T47D (cell line): ENCODE data around the gene TNFRSF1A.

ENCODE experiments used
- DNase-seq, 2 experiments: peaks; one replicate each; pipeline versions ENCODE4 v3.0.0 to v3.0.0-alpha.2; 2011 to 2012; ENCODE audit warnings: low read depth in 1 of 2, low spot score in 1 of 2
- JUND ChIP-seq: IDR thresholded peaks from 2 replicates; pipeline ENCODE4 v1.6.1; 2012; ENCODE audit warnings: low read depth
- in situ Hi-C: cut with HindIII; loops from 2 replicates; pipeline ENCODE4 v1.10.0; 2016; ENCODE audit warnings: low sequenced_read_pairs, low pct_unique_long_range_greater_than_20kb

The TNFRSF1A gene

DNA sequence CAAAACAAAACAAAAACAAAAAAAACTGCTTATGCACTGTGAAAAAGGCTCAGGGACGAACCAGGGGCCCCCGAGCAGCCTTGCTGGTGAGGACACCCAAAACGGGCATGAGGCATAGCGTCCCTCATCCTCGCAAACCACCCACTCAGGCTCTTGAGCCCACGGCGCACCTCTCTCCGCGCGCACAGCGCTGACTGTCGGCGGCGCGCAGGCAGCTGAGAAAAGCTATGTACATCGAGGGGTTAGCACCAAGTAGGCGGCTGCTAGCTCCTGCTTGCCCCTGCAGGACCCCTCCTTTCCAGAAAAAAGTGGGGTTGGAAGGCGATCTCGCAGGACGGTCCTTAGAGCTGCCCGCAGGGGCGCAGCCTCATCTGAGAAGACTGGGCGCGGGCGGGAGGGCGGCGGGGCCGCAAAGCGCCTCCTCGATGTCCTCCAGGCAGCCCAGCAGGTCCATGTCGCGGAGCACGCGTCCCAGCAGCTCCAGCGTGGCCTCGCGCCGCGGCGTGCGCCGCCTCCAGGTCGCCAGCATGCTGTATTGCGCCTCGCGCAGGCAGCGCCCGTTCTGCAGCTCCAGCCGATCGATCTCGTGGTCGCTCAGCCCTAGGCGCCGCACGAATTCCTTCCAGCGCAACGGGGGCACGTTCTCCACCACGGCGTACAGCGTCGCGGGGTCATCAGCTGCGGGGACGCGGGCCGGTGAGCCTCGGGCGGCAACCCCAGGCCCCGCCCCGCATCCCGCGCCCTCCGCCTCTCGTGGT is 12.8 kb downstream of the TNFRSF1A start:
- TF ChIP-seq JUND: no peak
- in situ Hi-C loops: no loop called here
- no peak for DNase-seq

DNA sequence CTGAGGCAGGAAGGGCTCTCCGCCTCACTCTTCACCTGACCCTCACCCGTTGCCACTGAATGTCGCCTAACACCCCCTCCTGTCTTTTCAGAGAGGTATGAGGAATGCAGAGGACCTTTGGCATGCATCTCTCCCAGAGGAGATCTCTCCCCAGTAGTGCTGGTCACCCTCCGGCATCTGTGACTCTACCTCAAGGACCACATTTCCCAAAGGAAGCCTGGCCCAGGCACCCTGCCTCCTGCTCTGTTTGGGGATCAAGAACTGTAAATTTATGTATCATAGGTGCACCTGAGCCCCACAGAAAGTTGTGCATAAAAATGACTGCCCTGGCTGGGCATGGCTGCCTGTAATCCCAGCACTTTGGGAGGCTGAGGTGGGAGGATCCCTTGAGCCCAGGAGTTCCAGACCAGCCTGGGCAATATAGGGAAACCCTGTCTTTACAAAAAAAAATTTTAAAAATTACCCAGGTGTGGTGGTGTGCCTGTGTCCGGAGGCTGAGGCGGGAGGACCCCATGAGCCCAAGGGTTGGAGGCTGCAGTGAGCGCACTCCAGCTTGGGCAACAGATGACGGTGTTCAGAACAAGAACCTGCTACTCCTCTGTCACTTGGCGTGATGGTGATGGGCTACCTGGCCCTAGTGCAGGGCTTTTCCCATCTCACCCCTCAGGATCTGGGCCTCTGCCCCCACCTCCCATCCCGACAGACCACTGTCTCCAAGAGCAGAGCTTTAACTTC is 13.7 kb downstream of the TNFRSF1A start:
- no peak for DNase-seq
- in situ Hi-C loops: no loop called here
- no peak for TF ChIP-seq JUND

DNA sequence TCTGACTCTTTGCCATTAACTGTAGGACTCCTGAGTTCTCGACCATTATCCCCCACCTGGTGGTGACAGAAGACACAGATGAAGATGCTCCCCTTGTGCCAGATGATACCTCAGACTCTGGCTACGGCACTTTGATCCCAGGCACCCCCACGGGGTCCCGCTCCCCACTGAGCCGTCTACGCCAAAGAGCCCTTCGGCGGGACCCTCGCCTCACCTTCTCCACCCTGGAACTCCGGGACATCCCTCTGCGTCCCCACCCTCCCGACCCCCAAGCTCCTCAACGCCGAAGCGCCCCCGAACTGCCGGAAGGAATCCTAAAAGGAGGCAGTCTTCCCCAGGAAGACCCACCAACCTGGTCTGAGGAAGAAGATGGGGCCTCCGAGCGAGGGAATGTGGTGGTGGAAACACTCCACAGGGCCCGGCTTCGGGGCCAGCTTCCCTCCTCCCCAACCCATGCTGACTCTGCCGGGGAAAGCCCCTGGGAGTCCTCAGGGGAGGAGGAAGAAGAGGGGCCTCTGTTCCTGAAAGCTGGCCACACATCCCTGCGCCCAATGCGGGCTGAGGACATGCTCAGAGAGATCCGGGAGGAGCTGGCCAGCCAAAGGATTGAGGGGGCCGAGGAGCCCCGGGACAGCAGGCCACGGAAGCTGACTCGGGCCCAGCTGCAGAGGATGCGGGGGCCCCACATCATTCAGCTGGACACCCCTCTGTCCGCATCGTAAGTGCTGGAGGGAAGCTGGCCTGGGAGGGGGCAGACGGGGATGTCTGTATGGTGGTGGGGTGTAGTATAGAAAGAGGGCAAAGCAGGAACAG is 14.4 kb downstream of the TNFRSF1A start:
- in situ Hi-C loops: no loop called here
- DNase-seq: no peak
- no peak for TF ChIP-seq JUND

DNA sequence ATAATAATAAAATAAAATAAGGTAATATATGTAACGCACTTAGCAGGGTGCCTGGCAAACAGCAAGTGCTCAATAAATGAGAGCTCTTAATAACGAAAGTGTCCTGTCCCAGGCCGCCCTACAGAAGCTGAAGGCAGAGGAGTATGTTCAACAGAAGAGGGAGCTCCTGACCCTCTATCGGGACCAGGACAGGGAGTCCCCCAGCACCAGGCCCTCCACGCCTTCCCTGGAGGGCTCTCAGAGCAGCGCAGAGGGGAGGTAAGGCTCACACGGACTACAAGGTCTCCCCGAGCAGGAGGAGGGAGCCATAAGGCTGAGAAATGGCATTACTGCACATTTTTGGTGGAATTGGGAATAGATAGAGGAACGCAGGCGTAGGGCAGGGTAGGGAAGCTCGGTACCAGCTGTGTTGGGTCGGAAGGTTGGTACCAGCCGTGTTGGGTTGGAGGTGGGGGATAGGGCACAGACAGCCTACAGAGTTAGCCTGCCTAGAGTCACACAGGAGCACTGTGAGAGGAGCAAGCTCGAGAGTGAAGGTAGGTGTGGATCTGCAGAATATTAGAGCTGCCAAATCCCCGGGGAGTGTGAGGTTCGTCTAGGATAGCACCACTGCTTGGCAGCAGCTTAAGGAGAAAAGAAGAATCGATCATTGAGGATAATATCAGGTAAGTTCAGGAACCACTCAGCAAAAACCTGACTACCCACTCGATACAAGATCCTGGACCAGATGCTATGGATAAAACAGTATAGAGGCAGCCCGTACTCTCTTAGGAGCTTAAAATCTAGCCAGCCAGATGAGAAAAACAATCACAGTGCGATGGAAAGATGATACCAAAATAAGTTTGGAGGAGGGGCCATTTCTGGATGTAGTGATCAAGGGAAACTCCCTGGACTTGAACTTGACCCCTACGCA is 15.3 kb downstream of the TNFRSF1A start:
- no peak for DNase-seq
- in situ Hi-C loops: no loop called here
- TF ChIP-seq JUND: no peak

DNA sequence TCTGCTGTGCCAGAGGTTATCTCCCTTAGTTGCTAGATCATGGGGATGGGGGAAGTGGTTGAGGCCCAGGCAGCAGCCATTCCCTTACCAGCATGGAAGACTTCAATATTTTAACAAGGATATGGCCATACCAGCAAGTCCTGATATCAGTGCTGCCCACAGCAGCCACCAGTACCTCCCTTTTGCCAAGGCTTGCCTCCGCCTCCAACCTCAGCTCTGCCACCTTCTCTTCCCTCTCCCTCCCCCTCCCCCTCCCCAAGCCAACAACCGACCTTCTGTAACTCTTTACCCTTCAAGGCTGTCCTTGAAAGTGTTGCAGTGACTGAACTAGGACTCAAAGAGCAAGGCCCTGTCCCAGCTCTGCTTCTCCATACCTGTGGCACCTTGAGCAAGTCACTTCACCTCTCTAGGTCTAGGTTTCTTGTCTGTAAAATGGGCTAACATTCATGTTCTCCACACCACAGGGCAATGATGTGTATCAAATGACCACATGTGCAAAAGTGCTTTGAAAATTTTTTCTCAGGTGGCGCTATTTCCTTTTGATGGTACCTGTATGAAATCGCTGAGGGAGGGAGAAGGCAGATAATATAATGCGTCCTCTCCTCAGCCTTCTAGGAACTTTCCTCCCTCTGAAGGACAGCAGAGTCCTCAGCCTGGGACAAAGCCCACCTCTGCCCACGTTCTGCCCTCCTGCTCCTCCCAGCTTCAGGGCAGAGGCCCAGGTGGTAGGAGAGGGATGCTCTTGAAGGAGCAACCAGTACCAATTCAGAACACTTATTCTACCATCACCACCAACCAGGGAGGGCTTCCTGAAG is 16.7 kb downstream of the TNFRSF1A start:
- in situ Hi-C loops: no loop called here
- DNase-seq: no peak
- TF ChIP-seq JUND: no peak

DNA sequence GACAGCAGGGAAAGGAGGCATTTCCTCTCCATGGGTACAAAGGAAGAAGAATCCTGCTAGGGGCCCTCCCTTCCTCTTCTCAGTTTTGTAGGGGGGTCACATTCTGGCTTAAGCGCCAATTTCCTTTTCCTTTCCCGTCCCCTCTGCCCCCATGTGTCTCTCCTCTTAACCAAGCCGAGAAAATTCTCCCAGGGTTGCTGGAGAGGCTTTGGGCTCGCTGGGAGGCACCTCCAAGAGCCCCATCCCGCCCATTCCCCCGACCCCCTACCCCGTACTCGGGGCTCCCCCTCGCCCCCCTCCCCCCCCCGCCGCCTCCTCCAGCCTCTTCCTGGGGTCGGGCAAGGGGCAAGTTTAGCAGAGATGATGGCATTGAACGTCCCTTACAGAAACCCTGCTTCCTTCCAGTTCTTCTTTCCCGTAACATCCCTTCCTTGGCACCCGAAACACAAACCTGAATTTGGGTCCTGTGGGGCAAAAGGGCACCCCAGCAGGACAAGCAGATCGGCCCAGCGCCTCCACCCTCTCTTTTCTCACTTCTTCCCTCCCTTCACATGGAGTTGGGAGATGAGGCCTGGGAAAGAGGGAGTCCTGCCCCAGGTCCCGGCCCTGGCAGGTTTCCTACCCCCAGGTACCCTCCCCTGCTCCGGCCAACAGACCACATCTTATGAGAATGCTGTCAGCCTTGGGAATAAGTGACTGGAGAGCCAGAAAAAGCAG is 17.7 kb downstream of the TNFRSF1A start:
- TF ChIP-seq JUND: no peak
- in situ Hi-C loops: no loop called here
- no peak for DNase-seq

DNA sequence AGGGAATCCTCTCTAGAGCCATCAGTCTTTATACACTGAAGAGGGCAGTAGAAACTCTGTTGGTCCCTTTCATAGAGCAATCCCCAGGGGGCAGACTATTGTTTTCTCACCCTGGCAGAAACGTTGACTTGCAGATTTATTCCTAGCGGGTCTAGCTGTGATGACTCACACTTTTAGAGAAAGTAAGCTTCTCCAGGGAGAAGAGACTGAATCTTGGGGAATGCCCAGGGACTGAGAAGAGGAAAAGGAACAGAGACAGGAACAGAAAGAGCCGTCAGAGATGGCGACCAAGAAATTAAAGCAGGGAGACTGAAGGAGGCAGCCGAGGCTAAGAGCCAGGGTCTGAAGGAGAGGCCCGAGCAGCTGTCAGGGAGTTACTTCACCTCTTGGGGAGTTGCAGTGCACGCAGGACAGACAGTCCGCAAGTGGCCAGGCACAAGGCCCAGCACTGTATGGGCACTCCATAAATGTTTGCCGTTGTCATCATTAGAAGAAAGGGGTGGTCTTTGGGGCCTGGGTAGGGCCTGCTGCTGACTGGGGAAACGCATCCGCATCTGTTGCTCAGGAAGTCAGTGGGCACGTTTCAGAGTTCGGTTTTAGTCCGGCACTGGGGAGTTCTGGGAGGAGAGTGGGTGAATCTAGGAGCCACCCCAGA is 18.4 kb downstream of the TNFRSF1A start:
- peak in 1 of 2 experiments; percentile 55 for DNase-seq
- in situ Hi-C loops: no loop called here
- TF ChIP-seq JUND: no peak

DNA sequence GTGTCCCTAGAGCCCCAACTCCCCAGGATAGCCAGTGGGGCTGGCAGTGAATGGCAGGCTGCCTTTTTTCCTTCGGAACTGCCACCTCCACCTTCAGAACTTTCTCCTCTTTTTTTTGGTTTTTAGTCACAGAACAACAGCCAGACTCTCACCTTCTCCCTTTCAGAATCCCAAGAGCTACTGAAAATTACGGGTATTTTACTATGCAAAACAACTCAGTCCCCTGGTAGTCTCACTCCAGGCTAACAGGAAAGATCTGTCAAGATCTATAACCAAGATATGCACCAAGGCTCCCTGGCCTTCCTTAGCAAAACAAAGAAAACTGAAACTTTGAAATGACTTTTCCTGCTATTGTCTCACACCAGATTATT is 18.9 kb downstream of the TNFRSF1A start:
- no peak for TF ChIP-seq JUND
- DNase-seq: no peak
- in situ Hi-C loops: no loop called here

DNA sequence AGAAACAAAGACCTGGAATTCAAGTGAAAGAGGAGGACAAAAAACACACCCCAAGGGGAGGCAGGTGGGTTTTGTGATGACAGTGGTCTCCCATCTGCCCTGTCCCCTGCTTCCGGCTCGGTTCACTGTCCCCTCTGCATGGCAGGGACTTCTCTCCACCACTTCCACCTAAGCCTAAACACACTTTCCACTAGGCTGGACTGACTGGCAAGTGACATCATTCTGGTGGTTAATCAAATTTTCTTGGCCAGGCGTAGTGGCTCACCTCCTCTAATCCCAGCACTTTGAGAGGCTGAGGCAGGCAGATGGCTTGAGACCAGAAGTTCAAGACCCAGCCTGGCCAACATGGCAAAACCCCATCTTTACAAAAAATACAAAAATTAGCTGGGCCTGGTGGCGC is 19.5 kb downstream of the TNFRSF1A start:
- no peak for TF ChIP-seq JUND
- in situ Hi-C loops: no loop called here
- DNase-seq: no peak

DNA sequence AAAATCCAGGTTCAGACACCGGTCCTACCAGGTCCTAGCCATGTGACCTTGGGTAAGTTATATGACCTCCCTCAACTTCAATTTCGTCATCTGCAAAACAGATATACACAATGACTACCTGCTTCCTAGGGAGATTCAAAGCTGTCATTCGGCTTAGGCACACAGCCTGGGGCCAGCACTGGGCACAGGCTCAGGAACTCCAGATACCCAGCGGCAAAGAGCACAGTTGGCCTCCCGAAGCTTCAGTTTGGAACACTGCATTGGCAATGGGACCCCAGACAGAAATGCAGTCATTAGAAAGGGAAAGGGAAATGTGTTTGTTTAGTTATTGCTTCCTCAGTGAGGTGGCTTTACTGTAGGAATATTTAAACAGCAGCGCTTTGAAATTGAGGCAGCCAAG is 20.0 kb downstream of the TNFRSF1A start:
- TF ChIP-seq JUND: no peak
- in situ Hi-C loops: no loop called here
- peak in 1 of 2 experiments; percentile 48 for DNase-seq
